ENCODE measurements around the gene SRGAP1. TPM values are rescaled to one million over a fixed set of nuclear protein-coding genes. Genes with fewer than 3 reads are reported as not detected.

The SRGAP1 gene
- total RNA-seq, 1 donor from 2014 or later: 3.0 TPM

GRCh38 chr12:63922474-63922873 is 78.0 kb downstream of the SRGAP1 start:
- no peak overlapping the region for H3K4me3 ChIP-seq
- no peak overlapping the region for H3K27ac ChIP-seq
- TF ChIP-seq CTCF (IDR thresholded peaks at IDR 0.05) (no peak), EZH2 (IDR thresholded peaks at IDR 0.05) (no peak), EZH2phosphoT487 (IDR thresholded peaks at IDR 0.05) (no peak)
- no peaks in the 10 kb centered on the region for H3K4me1 ChIP-seq
- H3K36me3 Mint-ChIP-seq: peaks cover 13% of the 10 kb centered on the region
- no peaks in the 10 kb centered on the region for H3K36me3 ChIP-seq
- peaks cover 15% of the 10 kb centered on the region for H3K4me1 Mint-ChIP-seq
- H3K4me3 Mint-ChIP-seq: no peak overlapping the region
- H3F3A ChIP-seq (ENCODE audit: low read depth): no peaks in the 10 kb centered on the region
- H2AFZ ChIP-seq (replicated peaks): no peak overlapping the region
- no peaks in the 10 kb centered on the region for H3K9me3 ChIP-seq (ENCODE audit: low read depth)
- no peak for DNase-seq (ENCODE audit: low spot score)
- H3K4me2 ChIP-seq: no peak overlapping the region
- no peaks in the 10 kb centered on the region for H3K27me3 ChIP-seq
- no peaks in the 10 kb centered on the region for H4K20me1 ChIP-seq (ENCODE audit: low read depth)
- H3K9ac ChIP-seq: no peak overlapping the region
- no peaks in the 10 kb centered on the region for H3K79me2 ChIP-seq (ENCODE audit: low read depth)
- H3K9me3 Mint-ChIP-seq: peaks cover 5% of the 10 kb centered on the region
- no peak overlapping the region for H3K27ac Mint-ChIP-seq
- H3K27me3 Mint-ChIP-seq (ENCODE audit: insufficient read depth, low read depth): no peaks in the 10 kb centered on the region

GRCh38 chr12:63924781-63925180 is 80.3 kb downstream of the SRGAP1 start:
- Histone ChIP-seq H3K4me3 (no peak overlapping the region), H3K27me3 (no peaks in the 10 kb centered on the region), H3K79me2 (ENCODE audit: low read depth) (no peaks in the 10 kb centered on the region), H3K4me1 (no peaks in the 10 kb centered on the region), H3K9ac (no peak overlapping the region), H3K36me3 (no peaks in the 10 kb centered on the region), H3F3A (ENCODE audit: low read depth) (no peaks in the 10 kb centered on the region), H2AFZ (replicated peaks) (no peak overlapping the region), H3K4me2 (no peak overlapping the region), H3K9me3 (ENCODE audit: low read depth) (no peaks in the 10 kb centered on the region), H4K20me1 (ENCODE audit: low read depth) (no peaks in the 10 kb centered on the region), H3K27ac (no peak overlapping the region)
- Mint-ChIP-seq H3K4me3 (no peak overlapping the region), H3K27me3 (ENCODE audit: insufficient read depth, low read depth) (no peaks in the 10 kb centered on the region), H3K36me3 (peaks cover 13% of the 10 kb centered on the region), H3K4me1 (no peaks in the 10 kb centered on the region), H3K27ac (no peak overlapping the region), H3K9me3 (peaks cover 10% of the 10 kb centered on the region)
- TF ChIP-seq CTCF (IDR thresholded peaks at IDR 0.05) (no peak), EZH2 (IDR thresholded peaks at IDR 0.05) (no peak), EZH2phosphoT487 (IDR thresholded peaks at IDR 0.05) (no peak)
- no peak for DNase-seq (ENCODE audit: low spot score)

- Histone ChIP-seq H3K36me3 (no peaks in the 10 kb centered on the region), H3K79me2 (ENCODE audit: low read depth) (no peaks in the 10 kb centered on the region)
- no peak overlapping the region for H3K4me3 Mint-ChIP-seq
Measured at GRCh38 chr12:63927511-63927910, 83.0 kb downstream of the SRGAP1 start.

More at GRCh38 chr12:63927511-63927910, 83.0 kb downstream of the SRGAP1 start:
- no peak overlapping the region for H2AFZ ChIP-seq (replicated peaks)
- no peak overlapping the region for H3K27ac Mint-ChIP-seq
- H3K9me3 ChIP-seq (ENCODE audit: low read depth): no peaks in the 10 kb centered on the region
- no peaks in the 10 kb centered on the region for H3K27me3 ChIP-seq
- no peak for DNase-seq (ENCODE audit: low spot score)
- H3K4me3 ChIP-seq: no peak overlapping the region
- no peaks in the 10 kb centered on the region for H3K27me3 Mint-ChIP-seq (ENCODE audit: insufficient read depth, low read depth)
- no peaks in the 10 kb centered on the region for H3K4me1 ChIP-seq
- no peak overlapping the region for H3K4me2 ChIP-seq
- no peaks in the 10 kb centered on the region for H3K4me1 Mint-ChIP-seq
- H3F3A ChIP-seq (ENCODE audit: low read depth): no peaks in the 10 kb centered on the region
- H3K36me3 Mint-ChIP-seq: peaks cover 7% of the 10 kb centered on the region
- no peak overlapping the region for H3K9ac ChIP-seq
- no peaks in the 10 kb centered on the region for H4K20me1 ChIP-seq (ENCODE audit: low read depth)
- TF ChIP-seq CTCF (IDR thresholded peaks at IDR 0.05) (no peak), EZH2phosphoT487 (IDR thresholded peaks at IDR 0.05) (no peak), EZH2 (IDR thresholded peaks at IDR 0.05) (no peak)
- H3K27ac ChIP-seq: no peak overlapping the region
- H3K9me3 Mint-ChIP-seq: peaks cover 9% of the 10 kb centered on the region
